Neural cell (in vitro differentiated cells): ENCODE measurements around the gene SLC17A9. TPM values are rescaled to one million over a fixed set of nuclear protein-coding genes. Genes with fewer than 3 reads are reported as not detected.

Experiments
- polyA plus RNA-seq: library from polyadenylated mRNA; depleted of rRNA; stranded (reverse); fragments of >200 nt; gene quantifications from 2 replicates; pipeline ENCODE4 v1.2.3, GENCODE V29; 2014

Gene SLC17A9
- polyA plus RNA-seq, 1 donor from 2014 or later = not detected

Other genes starting within 250 kb of the SLC17A9 start
- gene NTSR1, start 243.9 kb upstream of the SLC17A9 start, polyA plus RNA-seq = 0.05 and 0.22 TPM in 2 replicates
- 20.1 and 24.1 TPM in 2 replicates for gene MRGBP, start 156.2 kb upstream of the SLC17A9 start, polyA plus RNA-seq
- gene OGFR, start 147.9 kb upstream of the SLC17A9 start, polyA plus RNA-seq = 15.6 and 23.3 TPM in 2 replicates
- 1.0 and 3.1 TPM in 2 replicates for gene COL9A3, start 135.7 kb upstream of the SLC17A9 start, polyA plus RNA-seq
- 9.1 and 9.8 TPM in 2 replicates for gene TCFL5, start 90.9 kb upstream of the SLC17A9 start, polyA plus RNA-seq
- gene DIDO1, start 26.2 kb upstream of the SLC17A9 start, polyA plus RNA-seq = 40.9 and 42.8 TPM in 2 replicates
- gene GID8, start 14.6 kb upstream of the SLC17A9 start, polyA plus RNA-seq = 54.8 and 56.4 TPM in 2 replicates
- not detected in 2 replicates for gene BHLHE23, start 54.3 kb downstream of the SLC17A9 start, polyA plus RNA-seq